IMR-90 (cell line): ENCODE measurements around the gene ADCY4. TPM values are rescaled to one million over a fixed set of nuclear protein-coding genes. Genes with fewer than 3 reads are reported as not detected.

Experiments used
- ATAC-seq: fragments of 200-7000 bp; cut with Tn5 transposase; 2 replicates; pipeline ENCODE4 v1.9.1; 2020; ENCODE audit warnings: low read depth, mild to moderate bottlenecking, moderate library complexity
- BruUV-seq: library from RNA; stranded (reverse); fragments of 400-500 nt; replicated peaks from 2 replicates; lab custom pipeline; 2021; lab: Mats Ljungman, UMichigan
- CTCF ChIA-PET: fragments of 300-600 bp; formaldehyde crosslinking; extraction: SDS; loops from one replicate; lab custom pipeline; 2021; ENCODE audit warnings: antibody characterized with exemption; lab: Yijun Ruan, JAX
- POLR2A ChIA-PET: fragments of 300-600 bp; sonication (Branson Sonifier 250); formaldehyde crosslinking; loops from one replicate; lab custom pipeline; 2022; ENCODE audit warnings: antibody characterized with exemption; ENCODE audit not compliant: unreplicated experiment; lab: Charles Lee
- DNase-seq: peaks from one replicate; pipeline ENCODE4 v3.0.0; 2013
- H2AFZ ChIP-seq: replicated peaks from 2 replicates; pipeline ENCODE3; 2013; ENCODE audit warnings: low read length, mild to moderate bottlenecking; ENCODE audit not compliant: poor library complexity
- H2AK5ac ChIP-seq: 2 replicates; pipeline ENCODE4 v1.6.1; 2013; ENCODE audit warnings: low read depth, low read length, inconsistent platforms
- H2AK9ac ChIP-seq: replicated peaks from 2 replicates; pipeline ENCODE3; 2013; ENCODE audit warnings: mild to moderate bottlenecking, low read depth, low read length, moderate library complexity; ENCODE audit not compliant: poor library complexity
- H2BK120ac ChIP-seq: 2 replicates; pipeline ENCODE4 v1.6.1; 2013; ENCODE audit warnings: low read depth, low read length, inconsistent platforms
- H2BK15ac ChIP-seq: 3 replicates; pipeline ENCODE4 v1.6.1; 2013; ENCODE audit warnings: low read depth, low read length, inconsistent platforms
- H2BK20ac ChIP-seq: 2 replicates; pipeline ENCODE4 v1.6.1; 2013; ENCODE audit warnings: low read depth, mild to moderate bottlenecking, inconsistent platforms, low read length, moderate library complexity
- H2BK5ac ChIP-seq: 2 replicates; pipeline ENCODE4 v1.6.1; 2013; ENCODE audit warnings: mild to moderate bottlenecking, low read depth, low read length, inconsistent platforms; ENCODE audit not compliant: poor library complexity, severe bottlenecking
- H3K14ac ChIP-seq: replicated peaks from 2 replicates; pipeline ENCODE4 v1.6.1; 2013; ENCODE audit warnings: low read depth, low read length, inconsistent platforms
- H3K18ac ChIP-seq: 2 replicates; pipeline ENCODE4 v1.6.1; 2013; ENCODE audit warnings: low read depth, low read length, control low read depth
- H3K23ac ChIP-seq: 2 replicates; pipeline ENCODE4 v1.6.1; 2013; ENCODE audit warnings: low read depth, low read length, inconsistent platforms
- H3K27ac ChIP-seq: 2 replicates; pipeline ENCODE4 v1.5.1; 2013; ENCODE audit warnings: mild to moderate bottlenecking, control low read depth, low read length; ENCODE audit not compliant: insufficient read depth
- H3K27me3 ChIP-seq: 2 replicates; pipeline ENCODE4 v1.6.1; 2013; ENCODE audit warnings: low read length; ENCODE audit not compliant: control insufficient read depth, insufficient read depth
- H3K36me3 ChIP-seq: 2 replicates; pipeline ENCODE4 v1.6.1; 2013; ENCODE audit warnings: low read length, mixed read lengths; ENCODE audit not compliant: control insufficient read depth, insufficient read depth
- H3K4ac ChIP-seq: 2 replicates; pipeline ENCODE4 v1.6.1; 2013; ENCODE audit warnings: low read depth, low read length, inconsistent platforms
- H3K4me1 ChIP-seq: 2 replicates; pipeline ENCODE4 v1.6.1; 2013; ENCODE audit warnings: low read length, mixed read lengths; ENCODE audit not compliant: control insufficient read depth, insufficient read depth
- H3K4me2 ChIP-seq: 2 replicates; pipeline ENCODE4 v1.6.1; 2013; ENCODE audit warnings: low read depth, mild to moderate bottlenecking, control low read depth, low read length, moderate library complexity
- H3K4me3 ChIP-seq: 2 replicates; pipeline ENCODE4 v1.5.1; 2013; ENCODE audit warnings: low read depth, mild to moderate bottlenecking, control low read depth, low read length, moderate library complexity; ENCODE audit not compliant: insufficient read depth
- H3K56ac ChIP-seq: 2 replicates; pipeline ENCODE4 v1.6.1; 2013; ENCODE audit warnings: low read length, inconsistent platforms; ENCODE audit not compliant: insufficient read depth; ENCODE audit errors: extremely low read depth
- H3K79me1 ChIP-seq, 2 experiments: 2 replicates each; pipeline ENCODE4 v1.6.1; 2013; ENCODE audit warnings: low read length in 2 of 2, inconsistent platforms in 1 of 2, low read depth in 1 of 2
- H3K9ac ChIP-seq: 2 replicates; pipeline ENCODE4 v1.6.1; 2013; ENCODE audit warnings: low read depth, low read length, control low read depth
- H3K9me1 ChIP-seq: 2 replicates; pipeline ENCODE4 v1.6.1; 2013; ENCODE audit warnings: low read length, inconsistent platforms; ENCODE audit not compliant: insufficient read depth
- H3K9me3 ChIP-seq: 2 replicates; pipeline ENCODE4 v1.6.1; 2013; ENCODE audit warnings: low read length; ENCODE audit not compliant: control insufficient read depth, insufficient read depth
- H4K20me1 ChIP-seq: 2 replicates; pipeline ENCODE4 v1.6.1; 2013; ENCODE audit warnings: low read length, inconsistent platforms; ENCODE audit not compliant: insufficient read depth
- H4K5ac ChIP-seq: 2 replicates; pipeline ENCODE4 v1.6.1; 2013; ENCODE audit warnings: mild to moderate bottlenecking, low read depth, low read length, control low read depth
- H4K8ac ChIP-seq, 2 experiments: 2 replicates each; pipeline ENCODE4 v1.6.1; 2013; ENCODE audit warnings: low read depth in 2 of 2, low read length in 2 of 2, control low read depth in 1 of 2, inconsistent platforms in 1 of 2
- H4K91ac ChIP-seq: 2 replicates; pipeline ENCODE4 v1.6.1; 2013; ENCODE audit warnings: low read depth, low read length, inconsistent platforms; ENCODE audit not compliant: insufficient read depth
- CTCF ChIP-seq: conservative IDR thresholded peaks from 2 replicates; pipeline ENCODE4 v1.5.1; 2012; ENCODE audit warnings: mild to moderate bottlenecking, low read depth, low read length, improper control_type of control experiment
- FOS ChIP-seq: fragments of 150-350 bp; IDR thresholded peaks from 2 replicates; pipeline ENCODE4 v1.6.1; 2016; ENCODE audit warnings: low read depth, low read length
- MAFK ChIP-seq: IDR thresholded peaks from 2 replicates; pipeline ENCODE4 v1.6.1; 2012; ENCODE audit warnings: low read depth, low read length, improper control_type of control experiment
- MAZ ChIP-seq: IDR thresholded peaks from 2 replicates; pipeline ENCODE4 v1.6.1; 2012; ENCODE audit warnings: low read depth, mild to moderate bottlenecking, low read length, improper control_type of control experiment, moderate library complexity, borderline replicate concordance
- WGBS, 2 experiments: methylation state at CpG; one replicate each; pipeline versions ENCODE4 v1.1.5 to v1.1.7; 2013; ENCODE audit warnings: missing lambda C conversion rate in 2 of 2; ENCODE audit not compliant: insufficient read length in 1 of 2; ENCODE audit errors: extremely low coverage in 2 of 2; 5-methylcytosine and 5-hydroxymethylcytosine counted together
- dilution Hi-C: fragments of 300-500 bp; cut with HindIII; formaldehyde crosslinking; loops from one replicate; pipeline ENCODE4 v1.14.3; 2018; ENCODE audit warnings: low sequenced_read_pairs; ENCODE audit not compliant: unreplicated experiment
- in situ Hi-C: fragments of 300-500 bp; cut with MboI; formaldehyde crosslinking; loops from 3 replicates; pipeline ENCODE4 v1.14.3; 2019; ENCODE audit warnings: low sequenced_read_pairs, inconsistent platforms, mixed read lengths
- intact Hi-C: fragments of 100-400 bp; cut with micrococcal nuclease; formaldehyde crosslinking; loops from 2 replicates; pipeline ENCODE4 v1.10.0; 2022
- polyA plus RNA-seq, 3 experiments: library from polyadenylated mRNA; depleted of rRNA; stranded (reverse); fragments of >200 nt; gene quantifications; 2 replicates each; pipeline ENCODE4 v1.2.3, GENCODE V29; 2012; ENCODE audit warnings: low replicate concordance in 1 of 3
- total RNA-seq: library from RNA; depleted of rRNA; stranded (reverse); fragments of >200 nt; gene quantifications from 2 replicates; pipeline ENCODE4 v1.2.3, GENCODE V29; 2012
- TF ChIP-seq, protein P1 (sequence below): fragments of 150-350 bp; IDR thresholded peaks from 2 replicates; pipeline ENCODE4 v1.6.1; 2017; ENCODE audit warnings: mild to moderate bottlenecking, antibody characterized with exemption, low read length, low read depth
- TF ChIP-seq, protein P2 (sequence below): fragments of 150-350 bp; IDR thresholded peaks from 2 replicates; pipeline ENCODE4 v1.6.1; 2016; ENCODE audit warnings: low read depth, mild to moderate bottlenecking, low read length, moderate library complexity, borderline replicate concordance

The ADCY4 gene
- total and polyA plus RNA-seq, 2 of the 4 experiments (the other 2 are of a cell fraction), result not detected

DNA sequence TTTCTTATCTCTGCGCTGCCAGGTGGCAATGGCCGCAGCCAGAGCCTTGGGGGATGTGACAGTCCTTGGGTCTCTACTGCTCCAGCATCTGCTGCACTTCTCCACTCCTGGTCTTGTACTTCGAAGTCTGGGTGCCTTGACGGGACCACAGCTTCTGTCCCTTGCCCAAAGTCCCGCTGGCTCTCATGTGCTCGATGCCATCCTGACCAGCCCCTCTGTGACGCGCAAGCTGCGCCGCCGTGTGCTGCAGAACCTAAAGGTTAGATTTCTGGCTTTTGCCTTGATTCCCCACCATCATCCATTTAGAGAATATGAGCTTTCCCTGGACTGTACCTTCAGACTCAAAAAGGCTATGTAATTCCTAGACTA lies 30.9 kb downstream of the ADCY4 start:
- DNase-seq, result no peak
- Histone ChIP-seq H2BK15ac (no peak overlapping the region), H3K23ac (no peak overlapping the region), H3K36me3 (peaks cover 47% of the 10 kb centered on the region), H4K8ac (no peak overlapping the region), H3K14ac (no peak overlapping the region), H3K79me1 (peaks cover 21 to 39% of the 10 kb centered on the region in 2 experiments), H3K18ac (no peak overlapping the region), H2BK120ac (no peak overlapping the region), H3K4ac (no peak overlapping the region), H3K27me3 (no peaks in the 10 kb centered on the region), H3K9me1 (no peaks in the 10 kb centered on the region), H3K4me3 (no peak overlapping the region), H2AFZ (no peak overlapping the region), H4K20me1 (0 out of 2 replicates have a peak, but pooled peaks cover 8% of the 10 kb centered on the region), H2AK5ac (no peak overlapping the region), H3K4me2 (no peak overlapping the region), H2BK5ac (no peak overlapping the region), H3K9me3 (no peaks in the 10 kb centered on the region), H4K91ac (no peak overlapping the region), H3K4me1 (peaks cover 3% of the 10 kb centered on the region), H2AK9ac (no peak overlapping the region), H3K56ac (no peak overlapping the region), H3K9ac (no peak overlapping the region), H3K27ac (no peak overlapping the region), H4K5ac (no peak overlapping the region), H2BK20ac (no peak overlapping the region)
- 100% methylated on average over 2 of the region's 11 CpGs; no CpG with 5 or more reads in 1 of the 2 experiments for WGBS, 2 experiments
- in situ Hi-C loops, result no loop called here
- dilution Hi-C loops, result no loop called here
- ChIA-PET POLR2A (no interaction called here), CTCF (interaction anchor here (1.0 kb wide), 1 partner anchor 61 kb away, joined by 4 read pairs; no protein-coding TSS in a partner anchor)
- no peak for ATAC-seq
- no TSS peak for BruUV-seq
- intact Hi-C loops, result no loop called here
- TF ChIP-seq FOS, result no peak
- TF ChIP-seq, protein P1, sequence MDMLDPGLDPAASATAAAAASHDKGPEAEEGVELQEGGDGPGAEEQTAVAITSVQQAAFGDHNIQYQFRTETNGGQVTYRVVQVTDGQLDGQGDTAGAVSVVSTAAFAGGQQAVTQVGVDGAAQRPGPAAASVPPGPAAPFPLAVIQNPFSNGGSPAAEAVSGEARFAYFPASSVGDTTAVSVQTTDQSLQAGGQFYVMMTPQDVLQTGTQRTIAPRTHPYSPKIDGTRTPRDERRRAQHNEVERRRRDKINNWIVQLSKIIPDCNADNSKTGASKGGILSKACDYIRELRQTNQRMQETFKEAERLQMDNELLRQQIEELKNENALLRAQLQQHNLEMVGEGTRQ, result no peak
- TF ChIP-seq, protein P2, sequence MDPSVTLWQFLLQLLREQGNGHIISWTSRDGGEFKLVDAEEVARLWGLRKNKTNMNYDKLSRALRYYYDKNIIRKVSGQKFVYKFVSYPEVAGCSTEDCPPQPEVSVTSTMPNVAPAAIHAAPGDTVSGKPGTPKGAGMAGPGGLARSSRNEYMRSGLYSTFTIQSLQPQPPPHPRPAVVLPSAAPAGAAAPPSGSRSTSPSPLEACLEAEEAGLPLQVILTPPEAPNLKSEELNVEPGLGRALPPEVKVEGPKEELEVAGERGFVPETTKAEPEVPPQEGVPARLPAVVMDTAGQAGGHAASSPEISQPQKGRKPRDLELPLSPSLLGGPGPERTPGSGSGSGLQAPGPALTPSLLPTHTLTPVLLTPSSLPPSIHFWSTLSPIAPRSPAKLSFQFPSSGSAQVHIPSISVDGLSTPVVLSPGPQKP, result no peak
- no peak for TF ChIP-seq CTCF
- TF ChIP-seq MAFK, result no peak
- no peak for TF ChIP-seq MAZ
